Cardiac fibroblast (primary cell): ENCODE results near the gene RAPGEF6.
A peak's percentile ranks its signal among the peaks of the same experiment; 100 is the strongest.

ENCODE experiments used
- DNase-seq, 2 donors: peaks; one replicate each; pipeline versions ENCODE4 v3.0.0 to v3.0.0-alpha.2; 2010; ENCODE audit warnings: low read depth in 2 of 2
- H3K4me3 ChIP-seq, 2 donors: replicated peaks in 1 of 2; 1 replicate in 1 of 2; 2 replicates in 1 of 2; pipeline ENCODE4 v1.5.1; 2011; ENCODE audit warnings: low read depth in 2 of 2, low read length in 2 of 2, mild to moderate bottlenecking in 2 of 2, moderate library complexity in 1 of 2
- CTCF ChIP-seq: IDR thresholded peaks from one replicate; pipeline ENCODE4 v1.5.1; 2011; ENCODE audit warnings: low read depth, mild to moderate bottlenecking, low read length, inconsistent platforms

Gene RAPGEF6

GRCh38 chr5:131538177-131538593, 96.8 kb downstream of the RAPGEF6 start:
- peak; percentile 59 to 92 for DNase-seq
- no peak for TF ChIP-seq CTCF
- H3K4me3 ChIP-seq = no peak overlapping the region

- no peak for TF ChIP-seq CTCF
- DNase-seq = no peak
- H3K4me3 ChIP-seq = no peak overlapping the region
Observed at GRCh38 chr5:131536850-131537448, 98.1 kb downstream of the RAPGEF6 start.

GRCh38 chr5:131536211-131536826, 98.7 kb downstream of the RAPGEF6 start:
- no peak overlapping the region for H3K4me3 ChIP-seq
- TF ChIP-seq CTCF = no peak
- peak; percentile 31 to 77 for DNase-seq

GRCh38 chr5:131534974-131535373, 100.1 kb downstream of the RAPGEF6 start:
- no peak for TF ChIP-seq CTCF

GRCh38 chr5:131533836-131534235, 101.2 kb downstream of the RAPGEF6 start:
- H3K4me3 ChIP-seq = no peak overlapping the region
- DNase-seq = no peak

More at GRCh38 chr5:131534974-131535373, 100.1 kb downstream of the RAPGEF6 start:
- H3K4me3 ChIP-seq = no peak overlapping the region
- DNase-seq = peak in 1 of 2 donors; percentile 25

GRCh38 chr5:131532031-131532640, 102.9 kb downstream of the RAPGEF6 start:
- DNase-seq = no peak
- no peak for TF ChIP-seq CTCF
- H3K4me3 ChIP-seq = no peak overlapping the region

More at GRCh38 chr5:131533836-131534235, 101.2 kb downstream of the RAPGEF6 start:
- peak; percentile 13 for TF ChIP-seq CTCF
